ENCODE measurements around the gene DYRK3. TPM values are rescaled to one million over a fixed set of nuclear protein-coding genes. Genes with fewer than 3 reads are reported as not detected.

DYRK3 gene
- 1 to 10 TPM; 2.6 to 9.7 TPM for total RNA-seq

DNA sequence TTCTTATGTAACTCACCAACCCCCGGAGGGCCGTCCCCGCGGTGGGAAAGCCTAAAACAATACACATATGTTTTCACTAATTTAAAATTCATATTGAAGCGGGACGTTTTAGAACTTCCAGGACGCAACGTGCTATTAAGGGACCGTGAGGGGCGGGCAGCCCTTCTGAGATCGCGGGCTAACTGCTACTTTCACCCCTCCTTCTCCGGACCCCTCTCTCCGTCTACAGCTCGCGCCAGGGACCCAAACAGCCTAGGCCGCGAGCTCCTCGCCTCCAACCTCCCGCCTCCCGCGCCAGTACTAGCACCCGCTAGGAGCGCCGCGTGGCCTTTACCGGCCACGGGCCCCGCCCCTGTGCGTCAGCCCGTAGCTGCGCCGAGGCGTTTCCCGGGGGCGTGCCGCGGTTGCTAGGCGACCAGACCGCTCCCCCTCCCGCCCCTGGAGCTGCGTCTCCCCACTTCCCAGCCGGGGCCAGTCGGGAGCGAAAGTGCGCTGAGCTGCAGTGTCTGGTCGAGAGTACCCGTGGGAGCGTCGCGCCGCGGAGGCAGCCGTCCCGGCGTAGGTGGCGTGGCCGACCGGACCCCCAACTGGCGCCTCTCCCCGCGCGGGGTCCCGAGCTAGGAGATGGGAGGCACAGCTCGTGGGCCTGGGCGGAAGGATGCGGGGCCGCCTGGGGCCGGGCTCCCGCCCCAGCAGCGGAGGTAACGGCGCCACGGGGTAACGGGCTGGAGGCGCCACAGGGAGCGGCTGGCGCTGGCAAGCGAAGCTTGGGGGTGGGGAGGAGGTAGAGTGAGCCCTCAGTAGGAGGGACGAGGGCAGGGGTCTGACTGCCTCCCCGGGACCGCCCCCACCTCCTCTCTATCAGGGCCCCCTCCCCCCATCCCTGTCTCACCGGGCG is at the start of gene DYRK3:
TSS of gene DYRK3 (plus strand) at position 457 of the 898 bp plus-strand sequence. CDS start at position 625, 168 bp downstream.
- Histone ChIP-seq H3K36me3 (no peaks in the 10 kb centered on the region), H3K4me3 (peak within 1 kb of the TSS; percentile 80 to 98), H3K9me3 (no peaks in the 10 kb centered on the region), H3K4me1 (replicated peaks) (peaks cover 5% of the 10 kb centered on the region), H3K27me3 (replicated peaks; ENCODE audit: insufficient read depth) (no peaks in the 10 kb centered on the region), H3K27ac (peak within 1 kb of the TSS; percentile 73 to 79)
- TF ChIP-seq, protein P1, sequence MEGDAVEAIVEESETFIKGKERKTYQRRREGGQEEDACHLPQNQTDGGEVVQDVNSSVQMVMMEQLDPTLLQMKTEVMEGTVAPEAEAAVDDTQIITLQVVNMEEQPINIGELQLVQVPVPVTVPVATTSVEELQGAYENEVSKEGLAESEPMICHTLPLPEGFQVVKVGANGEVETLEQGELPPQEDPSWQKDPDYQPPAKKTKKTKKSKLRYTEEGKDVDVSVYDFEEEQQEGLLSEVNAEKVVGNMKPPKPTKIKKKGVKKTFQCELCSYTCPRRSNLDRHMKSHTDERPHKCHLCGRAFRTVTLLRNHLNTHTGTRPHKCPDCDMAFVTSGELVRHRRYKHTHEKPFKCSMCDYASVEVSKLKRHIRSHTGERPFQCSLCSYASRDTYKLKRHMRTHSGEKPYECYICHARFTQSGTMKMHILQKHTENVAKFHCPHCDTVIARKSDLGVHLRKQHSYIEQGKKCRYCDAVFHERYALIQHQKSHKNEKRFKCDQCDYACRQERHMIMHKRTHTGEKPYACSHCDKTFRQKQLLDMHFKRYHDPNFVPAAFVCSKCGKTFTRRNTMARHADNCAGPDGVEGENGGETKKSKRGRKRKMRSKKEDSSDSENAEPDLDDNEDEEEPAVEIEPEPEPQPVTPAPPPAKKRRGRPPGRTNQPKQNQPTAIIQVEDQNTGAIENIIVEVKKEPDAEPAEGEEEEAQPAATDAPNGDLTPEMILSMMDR (IDR thresholded peaks at IDR 0.05) = peak in 3 of 4 experiments; percentile 14 to 54 (median 43)
- TF ChIP-seq POLR2A (IDR thresholded peaks at IDR 0.05) = peak; percentile 98
- TF ChIP-seq POLR2AphosphoS5 (IDR thresholded peaks at IDR 0.05) = peak; percentile 96
- DNase-seq (ENCODE audit: low spot score) = peak; percentile 94
- intact Hi-C loops (cut with DNase I) = loop anchor here (2.0 to 10.0 kb wide), 4 partner anchors 29 to 277 kb away; no protein-coding TSS in a partner anchor
- WGBS = under 1% methylated on average over 67 of the region's 84 CpGs

DNA sequence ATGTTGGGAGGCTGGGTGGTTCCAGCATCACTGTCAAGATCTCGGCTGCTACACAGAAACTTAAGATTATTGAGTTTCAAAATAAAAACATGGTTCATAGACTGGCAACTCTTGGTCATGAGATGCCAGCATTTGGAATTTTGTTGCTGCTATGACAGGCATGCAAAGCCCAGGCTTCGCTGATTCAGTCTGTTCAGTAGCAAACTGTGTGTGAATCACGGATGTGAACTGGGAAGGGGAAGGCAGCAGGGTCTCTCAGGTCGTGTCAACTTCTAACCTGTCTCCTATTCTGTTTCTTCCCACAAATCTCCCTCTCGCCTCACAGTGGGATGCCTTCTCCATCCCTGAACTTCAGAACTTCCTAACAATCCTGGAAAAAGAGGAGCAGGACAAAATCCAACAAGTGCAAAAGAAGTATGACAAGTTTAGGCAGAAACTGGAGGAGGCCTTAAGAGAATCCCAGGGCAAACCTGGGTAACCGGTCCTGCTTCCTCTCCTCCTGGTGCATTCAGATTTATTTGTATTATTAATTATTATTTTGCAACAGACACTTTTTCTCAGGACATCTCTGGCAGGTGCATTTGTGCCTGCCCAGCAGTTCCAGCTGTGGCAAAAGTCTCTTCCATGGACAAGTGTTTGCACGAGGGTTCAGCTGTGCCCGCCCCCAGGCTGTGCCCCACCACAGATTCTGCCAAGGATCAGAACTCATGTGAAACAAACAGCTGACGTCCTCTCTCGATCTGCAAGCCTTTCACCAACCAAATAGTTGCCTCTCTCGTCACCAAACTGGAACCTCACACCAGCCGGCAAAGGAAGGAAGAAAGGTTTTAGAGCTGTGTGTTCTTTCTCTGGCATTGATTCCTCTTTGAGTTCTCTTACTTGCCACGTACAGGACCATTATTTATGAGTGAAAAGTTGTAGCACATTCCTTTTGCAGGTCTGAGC is 48.6 kb upstream of the DYRK3 start:
- intact Hi-C loops (cut with DNase I) = no loop called here
- 40% methylated on average over 13 of the region's 13 CpGs for WGBS
- TF ChIP-seq POLR2A (IDR thresholded peaks at IDR 0.05) = no peak
- TF ChIP-seq, protein P1 (IDR thresholded peaks at IDR 0.05) = no peak
- peak; percentile 71 for TF ChIP-seq POLR2AphosphoS5 (IDR thresholded peaks at IDR 0.05)
- H3K27ac ChIP-seq = peak overlapping the region; percentile 59 to 63
- H3K27me3 ChIP-seq (replicated peaks; ENCODE audit: insufficient read depth) = no peaks in the 10 kb centered on the region
- no peaks in the 10 kb centered on the region for H3K9me3 ChIP-seq
- no peak overlapping the region for H3K4me3 ChIP-seq
- H3K4me1 ChIP-seq (replicated peaks) = peaks cover 8% of the 10 kb centered on the region
- peak; percentile 77 for DNase-seq (ENCODE audit: low spot score)
- H3K36me3 ChIP-seq = no peaks in the 10 kb centered on the region

DNA sequence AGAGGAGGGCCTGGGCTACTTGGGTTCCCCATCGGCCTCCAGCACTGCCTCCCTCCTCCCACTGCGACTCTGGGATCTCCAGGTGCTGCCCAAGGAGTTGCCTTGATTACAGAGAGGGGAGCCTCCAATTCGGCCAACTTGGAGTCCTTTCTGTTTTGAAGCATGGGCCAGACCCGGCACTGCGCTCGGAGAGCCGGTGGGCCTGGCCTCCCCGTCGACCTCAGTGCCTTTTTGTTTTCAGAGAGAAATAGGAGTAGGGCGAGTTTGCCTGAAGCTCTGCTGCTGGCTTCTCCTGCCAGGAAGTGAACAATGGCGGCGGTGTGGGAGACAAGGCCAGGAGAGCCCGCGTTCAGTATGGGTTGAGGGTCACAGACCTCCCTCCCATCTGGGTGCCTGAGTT is 47.4 kb upstream of the DYRK3 start:
- peaks cover 8% of the 10 kb centered on the region for H3K4me1 ChIP-seq (replicated peaks)
- H3K27me3 ChIP-seq (replicated peaks; ENCODE audit: insufficient read depth) = no peaks in the 10 kb centered on the region
- H3K36me3 ChIP-seq = no peaks in the 10 kb centered on the region
- no peak overlapping the region for H3K4me3 ChIP-seq
- 62% methylated on average over 14 of the region's 14 CpGs for WGBS
- H3K27ac ChIP-seq = peak overlapping the region; percentile 59 to 63
- DNase-seq (ENCODE audit: low spot score) = no peak
- intact Hi-C loops (cut with DNase I) = no loop called here
- no peaks in the 10 kb centered on the region for H3K9me3 ChIP-seq
- TF ChIP-seq POLR2A (IDR thresholded peaks at IDR 0.05) (no peak), POLR2AphosphoS5 (IDR thresholded peaks at IDR 0.05) (no peak)
- TF ChIP-seq, protein P1 (IDR thresholded peaks at IDR 0.05) = no peak

DNA sequence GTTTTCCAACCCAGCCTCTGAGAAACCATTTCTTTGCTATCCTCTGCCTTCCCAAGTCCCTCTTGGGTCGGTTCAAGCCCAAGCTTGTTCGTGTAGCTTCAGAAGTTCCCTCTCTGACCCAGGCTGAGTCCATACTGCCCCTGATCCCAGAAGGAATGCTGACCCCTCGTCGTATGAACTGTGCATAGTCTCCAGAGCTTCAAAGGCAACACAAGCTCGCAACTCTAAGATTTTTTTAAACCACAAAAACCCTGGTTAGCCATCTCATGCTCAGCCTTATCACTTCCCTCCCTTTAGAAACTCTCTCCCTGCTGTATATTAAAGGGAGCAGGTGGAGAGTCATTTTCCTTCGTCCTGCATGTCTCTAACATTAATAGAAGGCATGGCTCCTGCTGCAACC is 46.8 kb upstream of the DYRK3 start:
- H3K4me3 ChIP-seq = no peak overlapping the region
- H3K4me1 ChIP-seq (replicated peaks) = peaks cover 8% of the 10 kb centered on the region
- WGBS = 66% methylated on average over 6 of the region's 6 CpGs
- no peaks in the 10 kb centered on the region for H3K27me3 ChIP-seq (replicated peaks; ENCODE audit: insufficient read depth)
- DNase-seq (ENCODE audit: low spot score) = no peak
- no peaks in the 10 kb centered on the region for H3K9me3 ChIP-seq
- TF ChIP-seq, protein P1 (IDR thresholded peaks at IDR 0.05) = no peak
- TF ChIP-seq POLR2AphosphoS5 (IDR thresholded peaks at IDR 0.05) (no peak), POLR2A (IDR thresholded peaks at IDR 0.05) (no peak)
- no peaks in the 10 kb centered on the region for H3K36me3 ChIP-seq
- intact Hi-C loops (cut with DNase I) = no loop called here
- H3K27ac ChIP-seq = peak overlapping the region; percentile 59 to 63
